GM12878 (cell line): ENCODE results near the gene IFNAR2. TPM values are rescaled to one million over a fixed set of nuclear protein-coding genes. Genes with fewer than 3 reads are reported as not detected.

Experiments
- ATAC-seq: fragments of 200-7000 bp; cut with Tn5 transposase; 3 replicates; pipeline ENCODE4 v1.9.1; 2020; ENCODE audit warnings: mild to moderate bottlenecking, moderate library complexity
- BruUV-seq: library from RNA; stranded (reverse); fragments of 400-500 nt; replicated peaks from 2 replicates; lab custom pipeline; 2021; lab: Mats Ljungman, UMichigan
- CTCF ChIA-PET: fragments of 300-600 bp; sonication (Branson Sonifier 250); formaldehyde crosslinking; extraction: SDS; loops from one replicate; lab custom pipeline; 2021; ENCODE audit warnings: inconsistent platforms; lab: Yijun Ruan, JAX
- POLR2A ChIA-PET: fragments of 350-600 bp; formaldehyde crosslinking; extraction: SDS; loops from one replicate; lab custom pipeline; 2021; ENCODE audit warnings: inconsistent platforms; lab: Charles Lee
- RAD21 ChIA-PET: fragments of 300-600 bp; sonication (Branson Sonifier 250); formaldehyde crosslinking; loops from one replicate; lab custom pipeline; 2023; ENCODE audit warnings: antibody characterized with exemption; ENCODE audit not compliant: unreplicated experiment; lab: Charles Lee
- SMC1A ChIA-PET: fragments of 300-600 bp; sonication (Branson Sonifier 250); formaldehyde crosslinking; loops from one replicate; lab custom pipeline; 2023; ENCODE audit not compliant: unreplicated experiment, uncharacterized antibody; lab: Charles Lee
- DNase-seq: peaks from one replicate; pipeline ENCODE4 v3.0.0-alpha.2; 2011; ENCODE audit warnings: low read depth, low spot score
- FAIRE-seq: peaks from 3 replicates; lab custom pipeline; 2011; peaks lifted over from hg19 to GRCh38; lab: Jason Lieb, UNC
- H2AFZ ChIP-seq: 2 replicates; pipeline ENCODE4 v1.6.0; 2011; ENCODE audit warnings: low read depth, low read length, control low read depth; ENCODE audit not compliant: control insufficient read depth
- H3K27ac ChIP-seq: 2 replicates; pipeline ENCODE4 v1.5.1; 2011; ENCODE audit warnings: control low read depth; ENCODE audit not compliant: control insufficient read depth, insufficient read depth
- H3K27me3 ChIP-seq, 2 experiments: replicated peaks in 1 of 2; 2 replicates each; pipeline versions ENCODE4 v1.6.0 to v1.6.1; 2011; ENCODE audit warnings: low read length in 1 of 2; ENCODE audit not compliant: control insufficient read depth in 2 of 2, insufficient read depth in 2 of 2
- H3K36me3 ChIP-seq, 2 experiments: 2 replicates each; pipeline ENCODE4 v1.5.1; 2011; ENCODE audit warnings: low read length in 1 of 2; ENCODE audit not compliant: control insufficient read depth in 2 of 2, insufficient read depth in 2 of 2
- H3K4me1 ChIP-seq: 2 replicates; pipeline ENCODE4 v1.6.1; 2011; ENCODE audit warnings: mild to moderate bottlenecking, low read length, moderate library complexity, mixed read lengths; ENCODE audit not compliant: control insufficient read depth, insufficient read depth
- H3K4me2 ChIP-seq: 2 replicates; pipeline ENCODE4 v1.6.0; 2011; ENCODE audit warnings: control low read depth; ENCODE audit not compliant: control insufficient read depth, insufficient read depth
- H3K4me3 ChIP-seq: fragments of 200-600 bp; sonication (generic); 2 replicates; pipeline ENCODE4 v1.5.1; 2016
- H3K79me2 ChIP-seq: 2 replicates; pipeline ENCODE4 v1.6.0; 2011; ENCODE audit warnings: low read length; ENCODE audit not compliant: control insufficient read depth, insufficient read depth
- H3K9ac ChIP-seq: 2 replicates; pipeline ENCODE4 v1.8.0; 2011; ENCODE audit warnings: low read length, control low read depth, mixed read lengths; ENCODE audit not compliant: control insufficient read depth, insufficient read depth
- H3K9me3 ChIP-seq: replicated peaks from 3 replicates; pipeline ENCODE4 v1.5.1; 2011; ENCODE audit warnings: mild to moderate bottlenecking, low read length; ENCODE audit not compliant: control insufficient read depth, insufficient read depth
- H4K20me1 ChIP-seq: 2 replicates; pipeline ENCODE4 v1.6.0; 2011; ENCODE audit not compliant: control insufficient read depth, insufficient read depth
- LARP7 ChIP-seq: fragments of 450-650 bp; IDR thresholded peaks from 2 replicates; pipeline ENCODE4 v1.6.1; 2017; ENCODE audit warnings: mild to moderate bottlenecking
- WGBS: methylation state at CpG from one replicate; pipeline ENCODE4 v1.1.6; 2016; ENCODE audit warnings: low lambda C conversion rate; ENCODE audit not compliant: insufficient replicate concordance, insufficient coverage; ENCODE audit errors: missing lambda C conversion rate; 5-methylcytosine and 5-hydroxymethylcytosine counted together
- in situ Hi-C: fragments of 300-500 bp; cut with MboI; formaldehyde crosslinking; loops from 9 replicates; pipeline ENCODE4 v1.14.3; 2018; ENCODE audit warnings: mixed read lengths
- intact Hi-C: fragments of 100-400 bp; cut with micrococcal nuclease; formaldehyde crosslinking; loops from one replicate; pipeline ENCODE4 v1.14.2; 2022; ENCODE audit not compliant: unreplicated experiment
- polyA plus RNA-seq, 11 experiments: library from polyadenylated mRNA; depleted of rRNA in 4 of 11; unstranded in 6 of 11; stranded (reverse) in 5 of 11; fragments of >200 nt; fragmentation: Nextera tagmentation in 4 of 11; fragmentation: Illumina TruSeq in 1 of 11; extraction: Ambion mirVana in 4 of 11; extraction: Trizol in 1 of 11; gene quantifications; 1 replicate in 1 of 11; 2 replicates in 10 of 11; pipeline versions ENCODE4 v1.2.1 to v1.2.3, GENCODE V29; 2011 to 2016; ENCODE audit warnings: inconsistent platforms in 2 of 11, missing spikeins in 2 of 11, low read depth in 1 of 11
- total RNA-seq, 4 experiments: library from RNA; depleted of rRNA in 3 of 4; stranded (reverse); fragments of >200 nt in 3 of 4; fragmentation: Illumina TruSeq in 1 of 4; extraction: Trizol in 1 of 4; gene quantifications; 2 replicates each; pipeline versions ENCODE4 v1.2.1 to v1.2.3, GENCODE V29; 2013 to 2021
- TF ChIP-seq, protein P1 (sequence below): fragments of 450-650 bp; IDR thresholded peaks from 2 replicates; pipeline ENCODE4 v1.6.1; 2017; ENCODE audit warnings: mild to moderate bottlenecking, moderate library complexity
- TF ChIP-seq, protein P2 (sequence below): fragments of 450-650 bp; IDR thresholded peaks from 2 replicates; pipeline ENCODE4 v1.6.1; 2016; ENCODE audit warnings: mild to moderate bottlenecking

IFNAR2 gene
- total and polyA plus RNA-seq, 10 of the 15 experiments (the other 5 are each of a cell fraction or from before 2014, with no cell fraction given): 8.5 to 99.7 (median 58.1) TPM

DNA sequence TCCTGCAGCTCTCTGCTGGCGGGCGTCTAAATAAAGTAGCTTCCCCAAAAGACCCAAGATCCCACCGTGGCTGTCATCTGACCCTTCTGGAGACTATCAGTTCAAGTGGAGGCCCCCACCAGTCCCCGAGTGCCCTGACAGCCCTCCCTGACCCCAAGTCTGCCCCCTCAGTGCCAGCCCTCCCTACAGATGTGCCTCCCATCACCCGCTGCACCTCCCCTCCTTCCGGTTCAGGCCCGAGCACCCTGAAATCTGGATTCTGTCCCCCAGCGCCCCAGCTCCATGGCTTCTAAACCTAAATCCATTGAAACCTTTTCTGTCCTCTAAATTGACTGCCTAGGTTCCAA is 37.0 kb downstream of the IFNAR2 start (continued):
- TF ChIP-seq, protein P1, sequence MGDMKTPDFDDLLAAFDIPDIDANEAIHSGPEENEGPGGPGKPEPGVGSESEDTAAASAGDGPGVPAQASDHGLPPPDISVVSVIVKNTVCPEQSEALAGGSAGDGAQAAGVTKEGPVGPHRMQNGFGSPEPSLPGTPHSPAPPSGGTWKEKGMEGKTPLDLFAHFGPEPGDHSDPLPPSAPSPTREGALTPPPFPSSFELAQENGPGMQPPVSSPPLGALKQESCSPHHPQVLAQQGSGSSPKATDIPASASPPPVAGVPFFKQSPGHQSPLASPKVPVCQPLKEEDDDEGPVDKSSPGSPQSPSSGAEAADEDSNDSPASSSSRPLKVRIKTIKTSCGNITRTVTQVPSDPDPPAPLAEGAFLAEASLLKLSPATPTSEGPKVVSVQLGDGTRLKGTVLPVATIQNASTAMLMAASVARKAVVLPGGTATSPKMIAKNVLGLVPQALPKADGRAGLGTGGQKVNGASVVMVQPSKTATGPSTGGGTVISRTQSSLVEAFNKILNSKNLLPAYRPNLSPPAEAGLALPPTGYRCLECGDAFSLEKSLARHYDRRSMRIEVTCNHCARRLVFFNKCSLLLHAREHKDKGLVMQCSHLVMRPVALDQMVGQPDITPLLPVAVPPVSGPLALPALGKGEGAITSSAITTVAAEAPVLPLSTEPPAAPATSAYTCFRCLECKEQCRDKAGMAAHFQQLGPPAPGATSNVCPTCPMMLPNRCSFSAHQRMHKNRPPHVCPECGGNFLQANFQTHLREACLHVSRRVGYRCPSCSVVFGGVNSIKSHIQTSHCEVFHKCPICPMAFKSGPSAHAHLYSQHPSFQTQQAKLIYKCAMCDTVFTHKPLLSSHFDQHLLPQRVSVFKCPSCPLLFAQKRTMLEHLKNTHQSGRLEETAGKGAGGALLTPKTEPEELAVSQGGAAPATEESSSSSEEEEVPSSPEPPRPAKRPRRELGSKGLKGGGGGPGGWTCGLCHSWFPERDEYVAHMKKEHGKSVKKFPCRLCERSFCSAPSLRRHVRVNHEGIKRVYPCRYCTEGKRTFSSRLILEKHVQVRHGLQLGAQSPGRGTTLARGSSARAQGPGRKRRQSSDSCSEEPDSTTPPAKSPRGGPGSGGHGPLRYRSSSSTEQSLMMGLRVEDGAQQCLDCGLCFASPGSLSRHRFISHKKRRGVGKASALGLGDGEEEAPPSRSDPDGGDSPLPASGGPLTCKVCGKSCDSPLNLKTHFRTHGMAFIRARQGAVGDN: no peak

DNA sequence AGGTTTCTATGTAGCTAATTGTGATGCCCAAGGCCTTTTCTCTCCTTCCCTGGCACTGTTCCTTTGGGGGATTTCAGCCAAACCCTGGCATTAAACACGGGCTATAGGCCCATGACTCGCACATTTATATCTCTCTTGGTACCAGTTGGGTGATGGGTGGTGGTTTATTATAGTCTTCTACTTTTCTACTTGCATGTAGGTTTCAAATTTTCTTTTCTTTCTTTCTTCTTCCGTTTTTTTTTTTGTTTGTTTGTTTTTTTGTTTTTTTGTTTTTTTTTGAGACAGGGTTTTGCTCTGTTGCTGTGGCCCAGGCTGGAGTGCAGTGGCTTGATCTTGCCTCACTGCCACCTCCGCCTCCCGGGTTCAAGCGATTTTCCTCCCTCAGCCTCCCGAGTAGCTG is 37.5 kb downstream of the IFNAR2 start:
- Histone ChIP-seq H3K4me1 (peaks cover 24% of the 10 kb centered on the region), H3K36me3 (peaks cover 4 to 18% of the 10 kb centered on the region in 2 experiments), H4K20me1 (no peaks in the 10 kb centered on the region), H3K27me3 (no peaks in the 10 kb centered on the region), H3K9ac (peak overlapping the region; percentile 48), H3K27ac (peak overlapping the region; percentile 96), H2AFZ (no peak overlapping the region), H3K79me2 (peaks cover 36% of the 10 kb centered on the region), H3K9me3 (no peaks in the 10 kb centered on the region), H3K4me2 (peak overlapping the region; percentile 93), H3K4me3 (peak overlapping the region; percentile 81)
- ChIA-PET RAD21 (interaction anchor here (0.7 to 4.3 kb wide), 12 partner anchors 29 to 118 kb away, joined by 3 to 51 read pairs (median 10); partner anchors contain the start of genes IFNAR1 and IFNAR2), POLR2A (interaction anchor here (0.5 to 4.4 kb wide), 18 partner anchors 8 to 177 kb away, joined by 3 to 38 read pairs (median 5); partner anchors contain the start of gene IFNAR1), CTCF (interaction anchor here (0.7 to 4.0 kb wide), 10 partner anchors 28 to 178 kb away, joined by 4 to 23 read pairs (median 8); partner anchors contain the start of gene IFNAR1), SMC1A (interaction anchor here (0.7 to 6.7 kb wide), 20 partner anchors 11 to 187 kb away, joined by 3 to 92 read pairs (median 5); partner anchors contain the start of gene IFNAR1)
- FAIRE-seq: no peak
- no peak for DNase-seq
- 44% methylated on average over 7 of the region's 7 CpGs for WGBS
- intact Hi-C loops: loop anchor here (2.0 to 5.0 kb wide), 4 partner anchors 36 to 115 kb away; no protein-coding TSS in a partner anchor
- TF ChIP-seq, protein P2, sequence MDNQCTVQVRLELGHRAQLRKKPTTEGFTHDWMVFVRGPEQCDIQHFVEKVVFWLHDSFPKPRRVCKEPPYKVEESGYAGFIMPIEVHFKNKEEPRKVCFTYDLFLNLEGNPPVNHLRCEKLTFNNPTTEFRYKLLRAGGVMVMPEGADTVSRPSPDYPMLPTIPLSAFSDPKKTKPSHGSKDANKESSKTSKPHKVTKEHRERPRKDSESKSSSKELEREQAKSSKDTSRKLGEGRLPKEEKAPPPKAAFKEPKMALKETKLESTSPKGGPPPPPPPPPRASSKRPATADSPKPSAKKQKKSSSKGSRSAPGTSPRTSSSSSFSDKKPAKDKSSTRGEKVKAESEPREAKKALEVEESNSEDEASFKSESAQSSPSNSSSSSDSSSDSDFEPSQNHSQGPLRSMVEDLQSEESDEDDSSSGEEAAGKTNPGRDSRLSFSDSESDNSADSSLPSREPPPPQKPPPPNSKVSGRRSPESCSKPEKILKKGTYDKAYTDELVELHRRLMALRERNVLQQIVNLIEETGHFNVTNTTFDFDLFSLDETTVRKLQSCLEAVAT: peak; percentile 71; the same call in 1 of the 2 replicates
- TF ChIP-seq LARP7: no peak
- BruUV-seq: no TSS peak
- no peak for ATAC-seq
- in situ Hi-C loops: loop anchor here (25.0 kb wide), 1 partner anchor 1595 kb away; no protein-coding TSS in a partner anchor
